Amniotic stem cell (primary cell): ENCODE data around the gene DUSP28.

Experiments used
- DNase-seq: peaks from one replicate; lab custom pipeline; 2025; lab: John Stamatoyannopoulos, UW

Gene DUSP28

GRCh38 chr2:240601061-240601830, 41.1 kb downstream of the DUSP28 start:
- DNase-seq, result no peak

GRCh38 chr2:240601831-240602160, 41.6 kb downstream of the DUSP28 start:
- DNase-seq, result no peak

- DNase-seq, result no peak
Measured at GRCh38 chr2:240602266-240603050, 42.3 kb downstream of the DUSP28 start.

- DNase-seq, result no peak
Measured at GRCh38 chr2:240603081-240603835, 43.1 kb downstream of the DUSP28 start.

GRCh38 chr2:240603846-240604245, 43.7 kb downstream of the DUSP28 start:
- DNase-seq, result no peak

- DNase-seq, result no peak
Measured at GRCh38 chr2:240604291-240604938, 44.3 kb downstream of the DUSP28 start.

- DNase-seq, result no peak
Measured at GRCh38 chr2:240604939-240605716, 45.0 kb downstream of the DUSP28 start.

- no peak for DNase-seq
Measured at GRCh38 chr2:240605867-240606743, 45.9 kb downstream of the DUSP28 start.

- no peak for DNase-seq
Measured at GRCh38 chr2:240611601-240612210, 51.5 kb downstream of the DUSP28 start.
